SK-N-DZ (cell line): ENCODE measurements around the gene STARD13.

Source experiments
- DNase-seq: peaks from one replicate; pipeline ENCODE4 v3.0.0-alpha.2; 2015; ENCODE audit warnings: low spot score

STARD13 gene

DNA sequence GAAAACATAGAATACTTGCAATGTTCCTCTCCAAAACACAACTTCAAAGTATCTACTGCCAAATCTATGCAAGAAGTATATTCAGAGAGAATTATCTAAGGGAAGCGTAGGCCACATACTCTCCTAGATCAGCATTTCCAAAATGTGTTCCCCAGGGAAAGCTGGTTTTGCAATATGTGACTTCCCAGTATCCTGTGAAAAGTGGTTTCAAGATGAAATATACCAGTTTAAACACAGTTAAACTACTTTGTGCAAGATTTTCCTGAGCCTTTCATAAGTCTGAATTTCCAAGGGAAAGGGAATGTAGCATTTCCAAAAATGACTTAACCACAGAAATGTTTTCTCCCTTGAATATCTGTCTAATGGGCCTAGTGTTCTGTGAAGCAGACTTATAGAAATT, 7.6 kb downstream of the STARD13 start:
- DNase-seq, result no peak

DNA sequence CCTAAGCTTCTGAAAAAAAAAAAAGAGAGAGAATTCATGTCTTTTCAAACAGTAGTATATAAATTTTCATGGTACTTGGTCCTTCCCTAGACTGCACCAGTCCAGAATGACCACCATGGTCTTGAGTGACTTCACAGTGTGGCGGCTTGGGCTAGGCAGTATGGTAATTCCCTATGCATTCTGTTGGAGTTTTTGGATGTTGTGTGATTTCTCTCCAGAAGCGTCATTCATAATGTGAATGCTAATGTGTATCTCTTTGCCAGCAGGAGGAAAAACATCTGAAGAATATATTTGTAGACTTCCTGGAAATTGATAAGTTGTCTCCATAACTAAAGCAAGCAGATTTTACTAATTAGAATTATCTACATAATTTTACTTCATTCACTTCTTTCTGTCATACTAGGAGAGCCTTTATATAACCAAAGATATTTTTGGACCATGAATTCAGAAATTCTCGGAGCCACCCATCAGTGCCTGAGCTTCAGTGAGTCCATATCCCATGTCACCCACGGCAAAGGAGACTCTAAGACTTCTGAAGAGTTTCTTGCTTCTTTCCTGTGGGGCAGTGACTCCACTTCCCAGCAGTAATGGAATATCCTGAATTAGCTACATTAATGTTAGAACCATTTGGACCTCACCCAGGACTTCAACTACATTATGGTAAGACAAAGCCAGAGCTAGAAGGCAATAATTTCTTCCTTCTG, 8.4 kb downstream of the STARD13 start:
- DNase-seq, result no peak

DNA sequence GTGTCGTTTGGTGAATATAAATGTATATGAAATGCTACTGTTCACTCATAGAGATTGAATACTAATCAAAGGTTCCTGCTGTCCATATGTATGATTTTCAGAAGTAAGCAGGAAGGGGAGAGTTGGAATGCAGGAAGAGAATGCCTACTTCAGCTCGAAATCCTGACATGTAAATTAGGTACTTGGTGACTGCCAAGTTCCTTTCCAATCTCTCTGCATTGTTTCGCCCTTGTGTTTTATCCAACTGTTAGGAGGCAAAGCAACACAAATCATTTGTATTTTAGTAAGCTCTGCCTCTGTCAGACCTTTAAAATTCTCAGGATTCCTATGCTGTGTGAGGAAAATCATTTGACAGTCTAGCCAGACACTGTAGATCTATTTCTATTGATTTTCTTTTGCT, 9.0 kb downstream of the STARD13 start:
- DNase-seq, result no peak

- DNase-seq, result no peak
These were observed 9.6 kb downstream of the STARD13 start for GRCh38 chr13:33275916-33276315.

GRCh38 chr13:33274264-33274663, 11.3 kb downstream of the STARD13 start:
- DNase-seq, result no peak

- DNase-seq, result no peak
These were observed 12.9 kb downstream of the STARD13 start for GRCh38 chr13:33272531-33273124.

- no peak for DNase-seq
These were observed 13.8 kb downstream of the STARD13 start for GRCh38 chr13:33271759-33272158.

DNA sequence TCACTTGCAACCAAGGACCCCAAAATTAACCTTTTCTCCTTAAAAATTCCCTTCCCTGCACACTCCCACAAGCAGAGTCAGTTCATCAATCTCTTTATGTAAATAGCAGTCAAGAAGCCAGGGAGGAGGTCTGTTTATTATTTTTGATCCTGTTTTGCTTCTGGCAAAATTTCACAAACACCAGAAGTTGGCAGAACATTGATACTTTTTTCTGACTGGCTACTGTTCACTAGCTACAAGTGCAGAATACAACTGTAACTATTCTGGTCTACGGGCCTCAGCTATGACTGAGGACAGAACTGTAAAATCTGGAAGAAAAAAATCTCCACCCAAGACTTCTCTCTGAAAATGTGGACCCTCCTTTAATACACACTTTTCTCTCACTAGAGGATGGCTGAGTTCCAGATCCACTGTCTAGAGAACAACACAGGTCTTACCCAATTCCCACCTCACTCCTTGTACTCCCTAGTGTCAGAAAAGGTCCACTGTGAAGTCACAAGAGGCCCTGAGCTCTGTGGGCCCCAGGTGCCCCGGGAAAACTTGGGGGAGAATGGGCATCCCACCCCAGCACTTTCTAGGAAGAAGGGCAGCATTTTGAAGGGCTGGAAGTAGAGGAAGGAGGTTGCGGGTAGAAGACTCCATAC, 14.5 kb downstream of the STARD13 start:
- no peak for DNase-seq

DNA sequence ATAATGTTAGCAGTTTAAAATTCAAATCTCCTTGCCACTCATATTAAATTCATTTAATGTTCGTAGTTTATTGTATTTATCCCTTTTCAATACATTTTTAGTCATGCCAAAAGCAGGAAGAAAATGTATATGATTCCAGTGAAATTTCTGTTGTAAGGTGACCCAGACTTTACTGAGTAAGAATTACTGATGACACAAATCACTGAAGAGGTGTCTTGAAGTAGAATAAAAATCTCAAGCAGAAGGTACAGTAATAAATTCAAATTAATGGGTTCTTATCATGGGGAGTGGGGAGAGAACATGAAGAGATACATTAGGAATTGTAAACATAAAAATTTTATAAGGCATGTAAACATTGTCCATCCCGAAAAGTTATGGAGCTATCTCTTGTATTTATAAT, 19.9 kb downstream of the STARD13 start:
- no peak for DNase-seq

DNA sequence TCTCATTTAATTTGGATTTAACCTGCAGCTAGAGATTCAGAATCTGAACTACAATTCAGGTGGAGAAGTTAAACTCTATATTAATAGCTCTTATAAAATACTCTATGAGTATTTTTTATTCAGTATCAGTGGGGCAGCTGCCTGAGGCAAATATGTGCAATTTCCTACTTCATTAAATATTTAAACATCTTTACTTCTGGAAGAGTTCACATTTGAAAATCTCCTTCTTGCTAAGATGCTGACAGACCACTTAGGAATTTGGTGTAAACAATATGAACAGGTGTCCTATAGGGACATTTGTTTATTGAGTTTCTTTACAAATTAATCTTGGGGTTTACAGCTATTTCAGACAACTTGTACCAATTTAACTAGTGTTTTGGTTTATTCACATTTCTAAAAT, 20.4 kb downstream of the STARD13 start:
- DNase-seq, result no peak

DNA sequence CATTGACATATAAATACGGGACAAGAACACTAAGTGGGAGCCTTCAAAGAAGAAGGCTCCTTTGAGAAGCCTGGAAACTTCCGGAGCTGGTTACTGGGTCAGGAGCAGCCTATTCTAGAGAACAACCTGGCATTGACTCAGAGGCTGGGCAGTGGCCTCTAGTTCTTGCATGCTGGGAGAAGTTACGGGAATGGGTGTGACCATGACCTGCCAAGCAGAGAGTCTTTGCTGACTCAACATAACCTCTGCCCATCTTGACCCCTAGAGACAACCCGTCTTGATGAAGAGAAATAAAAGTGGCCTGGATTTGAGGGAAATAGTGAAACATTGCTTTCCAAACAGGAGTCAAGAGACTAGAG, 21.0 kb downstream of the STARD13 start:
- no peak for DNase-seq

DNA sequence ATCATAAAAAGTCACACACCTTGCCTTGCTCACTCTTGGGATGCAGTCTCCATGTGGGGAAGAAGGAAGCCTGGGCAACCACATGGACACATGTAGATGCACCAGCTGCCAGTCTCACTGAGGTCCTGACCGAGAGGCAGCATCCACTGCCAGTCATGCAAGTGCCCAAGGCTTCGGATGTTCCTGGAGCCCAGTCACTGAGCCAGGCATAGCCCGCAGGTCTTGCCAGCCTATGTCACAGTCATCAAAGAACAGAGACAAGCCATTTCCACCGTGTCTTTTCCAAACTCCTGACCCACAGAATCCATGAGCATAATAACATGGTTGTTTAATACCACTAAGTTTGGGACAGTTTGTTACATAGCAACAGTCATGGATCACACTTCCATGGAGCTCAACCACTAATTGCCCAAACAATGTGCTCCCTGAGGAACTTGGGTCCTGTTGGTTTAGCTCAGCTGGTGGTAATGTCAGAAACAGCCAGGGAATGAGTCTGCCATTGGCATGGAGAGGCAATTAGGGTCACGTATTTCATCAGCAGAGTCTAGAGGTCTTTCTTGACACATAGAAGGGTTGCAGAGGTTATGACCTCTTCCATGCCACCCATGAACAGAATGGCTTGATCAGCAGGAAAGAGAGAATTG, 21.5 kb downstream of the STARD13 start:
- no peak for DNase-seq

- no peak for DNase-seq
These were observed 22.1 kb downstream of the STARD13 start for GRCh38 chr13:33263484-33263883.

- no peak for DNase-seq
These were observed 22.6 kb downstream of the STARD13 start for GRCh38 chr13:33262997-33263396.

DNA sequence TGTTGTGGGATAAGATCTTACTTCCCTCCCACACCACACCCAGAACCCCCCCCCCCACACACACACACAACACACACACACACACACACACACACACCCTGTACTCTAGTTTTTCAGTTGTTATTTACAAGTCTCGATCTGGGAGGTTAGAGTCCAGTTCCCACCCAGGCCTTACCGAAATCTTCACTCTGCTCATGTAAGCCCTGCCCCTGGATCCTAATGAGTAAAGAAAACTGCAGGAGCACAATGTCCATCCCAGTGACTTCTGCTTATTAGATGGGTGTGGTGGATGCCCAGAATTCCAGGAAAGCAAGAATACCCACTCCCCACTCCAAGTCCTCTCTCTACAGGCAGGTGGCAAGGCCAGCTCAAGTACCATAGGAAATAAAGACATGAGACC, 23.0 kb downstream of the STARD13 start:
- no peak for DNase-seq

DNA sequence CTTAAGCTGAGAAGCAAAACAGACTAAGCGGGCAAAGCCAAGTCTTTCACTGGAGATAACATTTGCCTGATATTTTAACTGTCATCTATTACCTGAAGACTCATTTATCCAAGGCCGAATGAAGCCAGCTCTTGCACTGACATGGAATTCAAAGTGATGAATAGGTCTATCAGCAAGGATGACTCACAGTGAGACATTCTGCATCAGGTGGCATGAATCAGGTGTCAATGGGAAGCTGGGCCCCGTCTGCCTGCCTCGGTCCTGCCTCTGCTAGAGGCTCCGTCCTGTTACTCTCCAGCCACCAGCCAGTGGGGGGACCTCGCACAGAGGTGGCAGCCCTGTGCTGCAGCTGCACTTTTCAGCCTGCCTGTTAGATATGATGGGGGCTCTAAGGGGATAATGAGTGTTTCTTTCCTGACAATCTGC, 23.5 kb downstream of the STARD13 start:
- peak; percentile 28 for DNase-seq

GRCh38 chr13:33261387-33262061, 24.0 kb downstream of the STARD13 start:
- DNase-seq, result no peak

- no peak for DNase-seq
These were observed 25.1 kb downstream of the STARD13 start for GRCh38 chr13:33260168-33261098.

- DNase-seq, result no peak
These were observed 26.3 kb downstream of the STARD13 start for GRCh38 chr13:33259296-33259695.

DNA sequence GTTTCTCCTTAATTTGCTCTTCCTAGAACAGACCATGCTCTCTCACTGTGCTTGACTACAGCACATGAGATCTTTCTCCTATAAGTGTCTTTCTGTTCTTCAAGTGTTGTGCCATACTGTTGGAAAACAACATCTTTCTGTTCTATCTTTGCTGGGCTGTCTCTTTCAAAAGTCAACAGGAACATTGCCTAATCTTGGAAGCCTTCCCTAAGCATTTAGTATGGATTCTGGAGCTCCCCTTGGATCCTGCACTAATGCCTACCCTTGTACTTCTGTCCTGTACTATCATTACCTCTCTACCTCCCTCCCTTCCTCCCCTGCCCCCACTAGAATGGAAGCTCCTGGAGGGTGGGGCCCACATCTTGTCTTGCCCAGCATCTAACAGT, 26.8 kb downstream of the STARD13 start:
- DNase-seq, result no peak
